K562 (cell line): ENCODE measurements around the gene RNF167. TPM values are rescaled to one million over a fixed set of nuclear protein-coding genes. Genes with fewer than 3 reads are reported as not detected.

Source experiments
- ATAC-seq: fragments of 200-7000 bp; cut with Tn5 transposase; 3 replicates; pipeline ENCODE4 v1.9.1; 2020; ENCODE audit warnings: moderate library complexity
- BruUV-seq: library from RNA; stranded (reverse); fragments of 400-500 nt; replicated peaks from 2 replicates; lab custom pipeline; 2021; lab: Mats Ljungman, UMichigan
- CTCF ChIA-PET: fragments of 300-600 bp; formaldehyde crosslinking; extraction: SDS; loops from one replicate; lab custom pipeline; 2021; ENCODE audit warnings: low intra/inter-chr PET ratio; lab: Yijun Ruan, JAX
- POLR2A ChIA-PET: fragments of 300-600, 350-650 bp; sonication (Branson Sonifier 250); formaldehyde crosslinking; extraction: SDS; loops from one replicate; lab custom pipeline; 2021; ENCODE audit warnings: antibody characterized with exemption, inconsistent platforms; lab: Yijun Ruan, JAX
- DNase-seq, 4 experiments: peaks; one replicate each; pipeline versions ENCODE4 v3.0.0 to v3.0.0-alpha.2; 2011 to 2018; ENCODE audit warnings: low spot score in 3 of 4, mixed read lengths in 3 of 4; ENCODE audit errors: extremely low read depth in 1 of 4
- FAIRE-seq: peaks from 2 replicates; lab custom pipeline; 2011; peaks lifted over from hg19 to GRCh38; lab: Jason Lieb, UNC
- H2AFZ ChIP-seq: 2 replicates; pipeline ENCODE4 v1.6.0; 2011; ENCODE audit warnings: low read depth, low read length, control low read depth, inconsistent platforms
- H3K27ac ChIP-seq: fragments of 200-600 bp; 3 replicates; pipeline ENCODE4 v1.8.0; 2011; ENCODE audit warnings: low read depth, mild to moderate bottlenecking, control low read depth, inconsistent platforms, low read length, moderate library complexity, mixed read lengths; ENCODE audit errors: extremely low read depth
- H3K27me3 ChIP-seq, 2 experiments: fragments of 300-600 bp in 1 of 2; 2 replicates in 1 of 2; 3 replicates in 1 of 2; pipeline versions ENCODE4 v1.6.0 to v1.8.0; 2011; ENCODE audit warnings: inconsistent platforms in 2 of 2, low read length in 2 of 2, mild to moderate bottlenecking in 1 of 2, mixed read lengths in 1 of 2, moderate library complexity in 1 of 2; ENCODE audit not compliant: control insufficient read depth in 2 of 2, insufficient read depth in 2 of 2
- H3K36me3 ChIP-seq: fragments of 300-600 bp; 3 replicates; pipeline ENCODE4 v1.8.0; 2011; ENCODE audit warnings: mild to moderate bottlenecking, low read length, inconsistent platforms; ENCODE audit not compliant: control insufficient read depth, insufficient read depth
- H3K4me1 ChIP-seq, 2 experiments: fragments of 200-600 bp in 1 of 2; replicated peaks in 1 of 2; 2 replicates in 1 of 2; 3 replicates in 1 of 2; pipeline versions ENCODE4 v1.5.1 to v1.8.0; 2011; ENCODE audit warnings: inconsistent platforms in 2 of 2, low read length in 2 of 2, mild to moderate bottlenecking in 1 of 2, mixed read lengths in 1 of 2, moderate library complexity in 1 of 2; ENCODE audit not compliant: control insufficient read depth in 2 of 2, insufficient read depth in 2 of 2
- H3K4me2 ChIP-seq: 2 replicates; pipeline ENCODE4 v1.6.1; 2011; ENCODE audit warnings: low read length, control low read depth, inconsistent platforms, mixed read lengths; ENCODE audit not compliant: insufficient read depth
- H3K4me3 ChIP-seq: fragments of 200-600 bp; sonication (generic), shearing (Covaris generic); 2 replicates; pipeline ENCODE4 v1.5.1; 2016; ENCODE audit warnings: control low read depth, inconsistent platforms
- H3K79me2 ChIP-seq: fragments of 200-600 bp; 3 replicates; pipeline ENCODE4 v1.8.0; 2011; ENCODE audit warnings: low read length, inconsistent platforms; ENCODE audit not compliant: control insufficient read depth, insufficient read depth
- H3K9ac ChIP-seq, 2 experiments: 2 replicates each; pipeline versions ENCODE4 v1.6.0 to v1.6.1; 2011; ENCODE audit warnings: low read depth in 2 of 2, low read length in 2 of 2, control low read depth in 1 of 2, inconsistent platforms in 1 of 2, mild to moderate bottlenecking in 1 of 2, mixed read lengths in 1 of 2; ENCODE audit not compliant: insufficient read depth in 1 of 2
- H3K9me1 ChIP-seq: one replicate; pipeline ENCODE4 v1.6.0; 2011; ENCODE audit warnings: inconsistent platforms, mild to moderate bottlenecking, low read length, moderate library complexity; ENCODE audit not compliant: control insufficient read depth, insufficient read depth
- H3K9me3 ChIP-seq: replicated peaks from 2 replicates; pipeline ENCODE4 v1.5.1; 2011; ENCODE audit warnings: low read depth, low read length, inconsistent platforms; ENCODE audit not compliant: control insufficient read depth, insufficient read depth
- H4K20me1 ChIP-seq: replicated peaks from 2 replicates; pipeline ENCODE4 v1.6.1; 2011; ENCODE audit warnings: low read length, inconsistent platforms, mixed read lengths; ENCODE audit not compliant: control insufficient read depth, insufficient read depth
- POLR2A ChIP-seq: fragments of 450-650 bp; conservative IDR thresholded peaks from 2 replicates; pipeline ENCODE4 v1.6.1; 2016
- RBFOX2 ChIP-seq: fragments of 200-400 bp; formaldehyde crosslinking; IDR thresholded peaks from 2 replicates; pipeline ENCODE4 v1.6.1; 2017; ENCODE audit warnings: low read depth, mild to moderate bottlenecking, low read length, moderate library complexity
- SMARCA5 ChIP-seq: fragments of 450-650 bp; IDR thresholded peaks from 2 replicates; pipeline ENCODE4 v1.6.1; 2016
- SPI1 ChIP-seq: IDR thresholded peaks from 2 replicates; pipeline ENCODE4 v1.6.1; 2011; ENCODE audit warnings: low read depth, low read length, control low read depth, borderline replicate concordance
- SRF ChIP-seq, 2 experiments: fragments of 250-450, 450-650 bp in 1 of 2; sonication (Bioruptor Pico) in 1 of 2; sonication (generic) in 1 of 2; formaldehyde crosslinking; IDR thresholded peaks; 2 replicates each; pipeline versions ENCODE4 v1.5.0 to v1.5.1; 2020 to 2022; ENCODE audit warnings: mild to moderate bottlenecking in 1 of 2, missing genetic modification reagents in 1 of 2
- ZFP36 ChIP-seq: fragments of 150-350 bp; IDR thresholded peaks from 2 replicates; pipeline ENCODE4 v1.6.1; 2018; ENCODE audit warnings: low read length, low read depth; ENCODE audit not compliant: partially characterized antibody
- WGBS: fragments of 100-300 bp; shearing (Covaris generic); methylation state at CpG from one replicate; pipeline ENCODE4 v1.1.6; 2016; ENCODE audit warnings: low coverage, mixed read lengths; ENCODE audit not compliant: insufficient coverage; ENCODE audit errors: missing lambda C conversion rate; 5-methylcytosine and 5-hydroxymethylcytosine counted together
- in situ Hi-C: fragments of 300-500 bp; cut with MboI; formaldehyde crosslinking; loops from 4 replicates; pipeline ENCODE4 v1.15.0; 2018; ENCODE audit warnings: inconsistent platforms, mixed read lengths
- intact Hi-C: fragments of 100-400 bp; cut with micrococcal nuclease; formaldehyde crosslinking; loops from 2 replicates; pipeline ENCODE4 v1.14.2; 2022
- polyA plus RNA-seq, 8 experiments: library from polyadenylated mRNA; depleted of rRNA in 4 of 8; stranded (reverse) in 5 of 8; unstranded in 3 of 8; fragments of >200 nt; fragmentation: Nextera tagmentation in 2 of 8; fragmentation: Illumina TruSeq in 1 of 8; extraction: Ambion mirVana in 2 of 8; extraction: Trizol in 1 of 8; gene quantifications; 2 replicates each; pipeline versions ENCODE4 v1.2.1 to v1.2.3, GENCODE V29; 2011 to 2014; ENCODE audit warnings: inconsistent platforms in 1 of 8, missing spikeins in 1 of 8
- total RNA-seq, 7 experiments: library from RNA; depleted of rRNA in 6 of 7; stranded (reverse); fragments of >200 nt in 6 of 7; fragmentation: Illumina TruSeq in 2 of 7; extraction: Trizol in 2 of 7; gene quantifications; 2 replicates each; pipeline versions ENCODE4 v1.2.1 to v1.2.3, GENCODE V29; 2011 to 2021; ENCODE audit warnings: low replicate concordance in 1 of 7

Gene RNF167
- total and polyA plus RNA-seq, 9 of the 15 experiments (the other 6 are each of a cell fraction or from before 2014, with no cell fraction given) = 16.5 to 143 (median 45.5) TPM

- CTCF ChIA-PET = no interaction called here
- Histone ChIP-seq H3K9me1 (no peaks in the 10 kb centered on the region), H3K9me3 (no peaks in the 10 kb centered on the region), H3K4me2 (peak overlapping the region; percentile 93), H3K27ac (peak overlapping the region; percentile 98), H3K4me1 (peaks cover 30 to 42% of the 10 kb centered on the region in 2 experiments), H4K20me1 (peaks cover 22% of the 10 kb centered on the region), H3K36me3 (peaks cover 64% of the 10 kb centered on the region), H3K9ac (peak overlapping the region; percentile 59 to 97), H2AFZ (no peak overlapping the region), H3K27me3 (no peaks in the 10 kb centered on the region), H3K79me2 (peaks cover 82% of the 10 kb centered on the region), H3K4me3 (peak overlapping the region; percentile 97)
- POLR2A ChIA-PET = interaction anchor here (0.6 to 3.2 kb wide), 4 partner anchors 14 to 814 kb away, joined by 3 to 21 read pairs (median 4); partner anchors contain the start of gene SPAG7
- DNase-seq (no peak), FAIRE-seq (peak; percentile 54), ATAC-seq (no peak)
- TF ChIP-seq RBFOX2 (peak; percentile 58), SMARCA5 (no peak), POLR2A (0 out of 2 replicates have a peak, but pooled peaks have one; percentile 53)
- in situ Hi-C loops (no loop called here), intact Hi-C loops (no loop called here)
- WGBS = 6% methylated on average over 16 of the region's 16 CpGs
- TSS peak; percentile 60 for BruUV-seq
These were observed 6.4 kb downstream of the RNF167 start for GRCh38 chr17:4946312-4946976.

GRCh38 chr17:4947010-4947410 is 6.9 kb downstream of the RNF167 start:
- H3K9ac ChIP-seq = peak overlapping the region; percentile 82 to 97; a peak in 3 of 4 replicates
- BruUV-seq = no TSS peak

More at GRCh38 chr17:4947010-4947410, 6.9 kb downstream of the RNF167 start:
- intact Hi-C loops (no loop called here), in situ Hi-C loops (no loop called here)
- Histone ChIP-seq H3K4me2 (peak overlapping the region; percentile 93), H3K27ac (peak overlapping the region; percentile 98), H3K27me3 (no peaks in the 10 kb centered on the region), H3K4me3 (peak overlapping the region; percentile 97), H3K9me3 (no peaks in the 10 kb centered on the region), H3K4me1 (peaks cover 32 to 46% of the 10 kb centered on the region in 2 experiments), H3K79me2 (peaks cover 81% of the 10 kb centered on the region), H3K9me1 (no peaks in the 10 kb centered on the region), H3K36me3 (peaks cover 58% of the 10 kb centered on the region), H2AFZ (no peak overlapping the region), H4K20me1 (peaks cover 22% of the 10 kb centered on the region)
- DNase-seq (peak in 1 of 4 experiments; percentile 49), ATAC-seq (no peak), FAIRE-seq (no peak)
- CTCF ChIA-PET = no interaction called here
- TF ChIP-seq SRF (CRISPR knock-in tag; IDR thresholded peaks at IDR 0.05) = peak; percentile 76 to 96; a peak in 3 of 4 replicates
- TF ChIP-seq ZFP36 = peak; percentile 15
- peak; percentile 46; the same call in 1 of the 2 replicates for TF ChIP-seq SPI1
- no peak for TF ChIP-seq RBFOX2
- POLR2A ChIA-PET = interaction anchor here (0.7 to 3.2 kb wide), 3 partner anchors 14 to 24 kb away, joined by 3 to 21 read pairs (median 4); partner anchors contain the start of gene SPAG7
- WGBS = 0% methylated on average over 2 of the region's 7 CpGs
